Inflammatory macrophage (primary cell): ENCODE measurements around the gene ACTN4.

ENCODE experiments used
- DNase-seq, 2 donors: peaks; one replicate each; pipeline ENCODE4 v3.0.0-alpha.2; 2020 to 2022

Gene ACTN4

DNA sequence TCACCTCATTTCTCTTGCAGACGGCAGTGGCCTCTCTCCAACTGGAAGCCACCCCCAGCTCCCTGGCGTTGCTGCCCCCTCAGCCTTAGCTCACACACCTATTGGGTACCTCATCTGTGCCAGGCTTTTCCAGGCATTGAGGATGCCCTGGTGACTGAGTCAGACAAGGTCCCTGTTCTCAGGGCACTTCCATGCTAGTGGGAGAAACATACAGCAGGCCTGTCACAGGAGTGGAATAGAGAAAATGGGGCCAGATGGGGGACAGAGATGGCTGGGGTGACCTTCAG is 62.9 kb downstream of the ACTN4 start:
- no peak for DNase-seq

DNA sequence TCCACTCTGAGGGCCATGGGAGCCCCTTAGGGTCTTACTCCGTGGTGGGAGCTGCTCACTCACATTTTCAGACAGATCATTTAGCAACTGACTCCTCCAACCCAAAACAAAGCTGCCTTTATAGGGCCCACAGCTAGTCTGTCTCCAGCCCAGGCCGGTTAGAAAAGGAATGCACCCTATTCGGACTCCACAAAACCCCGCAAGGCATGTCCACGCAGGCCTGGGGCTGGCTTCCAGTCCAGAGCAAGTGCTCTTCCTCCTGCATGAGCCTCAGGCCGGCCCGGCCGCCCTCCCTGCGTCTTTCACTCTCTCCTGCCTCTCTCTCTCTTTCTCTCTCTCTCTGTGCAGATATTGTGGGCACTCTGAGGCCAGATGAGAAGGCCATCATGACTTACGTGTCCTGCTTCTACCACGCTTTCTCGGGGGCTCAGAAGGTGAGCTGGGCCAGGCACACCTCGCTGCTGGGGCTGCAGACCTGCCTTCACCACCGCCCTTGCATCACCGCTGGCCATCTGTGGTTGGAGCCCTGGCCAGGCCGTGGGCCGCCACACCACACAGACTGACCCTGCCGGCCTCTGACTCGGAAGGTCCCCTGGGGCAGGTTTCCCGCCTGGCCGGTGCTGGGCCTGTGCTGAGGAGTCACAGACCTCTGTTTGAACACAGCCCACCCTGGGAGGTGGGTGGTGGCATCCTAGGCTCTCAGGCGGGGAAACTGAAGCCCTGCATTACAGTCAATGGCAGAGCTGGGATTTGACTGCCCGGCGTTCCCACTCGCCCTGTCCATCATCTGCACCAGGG is 63.7 kb downstream of the ACTN4 start:
- no peak for DNase-seq

DNA sequence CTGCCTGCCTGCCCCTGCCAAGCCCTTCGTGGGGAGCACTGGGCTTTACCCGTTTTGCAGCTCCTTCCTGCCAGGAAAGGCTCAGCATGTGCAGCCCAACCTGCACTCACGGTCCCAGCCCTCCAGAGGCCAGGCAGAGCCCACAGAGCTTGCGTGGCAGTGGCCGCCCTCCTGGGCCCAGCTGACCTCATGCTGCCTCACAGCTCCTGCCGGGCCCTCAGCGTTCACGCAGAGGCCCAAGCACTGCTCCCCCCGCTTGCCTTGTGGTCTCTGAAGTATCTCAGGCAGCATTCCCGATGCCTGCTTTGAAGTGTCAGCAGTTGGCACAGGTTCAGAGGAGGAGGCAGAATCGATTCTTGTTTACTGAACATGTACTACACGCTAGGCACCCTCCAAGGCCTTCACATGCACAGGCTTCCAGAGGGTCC is 64.3 kb downstream of the ACTN4 start:
- no peak for DNase-seq

DNA sequence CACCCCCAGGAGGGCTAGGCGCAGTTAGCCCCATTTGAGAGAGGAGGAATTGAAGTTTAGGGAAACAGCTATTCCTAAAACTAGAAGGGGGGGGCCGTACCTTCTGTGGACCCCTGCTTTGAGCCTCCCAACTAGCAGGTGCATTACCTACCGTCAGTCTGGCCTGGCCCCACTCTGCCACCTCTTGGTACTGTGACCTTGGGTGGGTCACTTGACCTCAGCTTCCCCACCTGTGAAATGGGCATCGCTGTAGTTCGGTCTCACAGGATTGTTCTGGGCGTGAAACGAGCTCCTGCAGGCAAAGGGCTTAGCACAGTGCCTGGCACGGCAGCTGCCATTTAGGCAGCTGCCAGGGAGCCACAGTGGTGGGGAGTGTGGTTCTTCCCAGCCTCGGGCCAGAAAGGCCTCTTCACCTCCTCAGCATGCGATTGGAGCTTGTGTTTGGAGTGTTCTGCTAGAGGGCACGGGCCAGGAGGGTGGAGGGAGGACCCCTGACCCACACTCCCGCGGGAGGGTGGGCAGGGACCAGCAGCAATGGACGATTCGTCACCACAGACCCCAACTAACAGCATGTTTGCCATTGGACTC is 64.8 kb downstream of the ACTN4 start:
- DNase-seq: no peak

DNA sequence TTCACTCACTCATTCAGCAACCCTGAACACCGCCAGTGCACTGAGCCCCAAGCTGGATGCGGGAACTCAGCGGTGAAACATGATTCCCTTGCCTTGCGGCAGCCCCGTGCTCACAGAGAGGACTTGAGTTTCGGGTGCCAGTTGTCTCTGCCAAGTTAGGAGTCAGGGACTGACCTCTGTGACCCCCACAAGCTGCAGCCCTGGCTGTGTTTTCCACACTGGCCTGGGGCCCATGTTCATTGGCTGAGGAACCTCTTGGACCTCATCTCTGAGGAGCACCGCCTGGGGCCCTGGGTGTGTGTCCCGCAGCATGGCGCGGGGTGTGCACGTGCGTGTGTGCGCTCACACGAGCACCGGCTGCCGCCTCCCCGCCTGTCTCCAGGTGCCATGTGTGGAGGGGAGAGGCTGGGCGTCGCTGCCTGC is 65.8 kb downstream of the ACTN4 start:
- DNase-seq: no peak

DNA sequence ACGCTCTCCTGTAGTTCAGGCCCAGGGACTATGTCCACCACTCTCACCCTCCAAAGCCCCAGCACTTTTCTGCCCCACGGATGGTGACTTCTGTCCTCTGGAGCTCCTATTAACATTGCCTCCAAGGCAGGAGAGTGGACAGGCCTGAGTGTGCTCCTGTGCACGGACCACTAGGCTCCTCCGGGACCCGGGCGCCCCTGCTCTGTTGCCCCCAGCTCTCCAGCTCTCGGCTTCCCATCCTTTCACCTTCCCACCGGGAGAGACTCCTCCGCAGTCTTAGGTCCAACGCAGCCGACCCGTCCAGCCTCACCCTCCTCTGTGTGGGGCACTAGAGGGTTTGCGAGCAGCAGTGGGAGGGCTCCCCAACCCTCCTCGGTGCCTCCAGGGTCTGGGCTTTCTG is 66.4 kb downstream of the ACTN4 start:
- DNase-seq: no peak

DNA sequence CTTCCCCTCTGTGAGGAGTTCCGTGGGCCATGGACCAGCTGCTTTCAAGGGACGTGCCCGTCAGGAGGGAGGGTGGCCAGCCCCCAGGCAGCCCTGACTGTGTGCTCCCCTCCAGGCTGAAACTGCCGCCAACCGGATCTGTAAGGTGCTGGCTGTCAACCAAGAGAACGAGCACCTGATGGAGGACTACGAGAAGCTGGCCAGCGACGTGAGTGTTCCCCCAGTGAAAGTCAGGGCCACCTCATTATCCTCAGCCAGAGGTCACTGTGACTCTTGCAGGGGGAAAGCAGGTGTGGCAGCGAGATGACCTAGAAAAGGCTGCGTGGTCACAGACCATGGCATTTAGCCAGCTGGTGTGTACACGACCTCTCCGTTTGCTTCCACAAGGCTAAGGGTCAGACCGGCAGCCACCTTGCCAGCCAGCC is 66.9 kb downstream of the ACTN4 start:
- no peak for DNase-seq

DNA sequence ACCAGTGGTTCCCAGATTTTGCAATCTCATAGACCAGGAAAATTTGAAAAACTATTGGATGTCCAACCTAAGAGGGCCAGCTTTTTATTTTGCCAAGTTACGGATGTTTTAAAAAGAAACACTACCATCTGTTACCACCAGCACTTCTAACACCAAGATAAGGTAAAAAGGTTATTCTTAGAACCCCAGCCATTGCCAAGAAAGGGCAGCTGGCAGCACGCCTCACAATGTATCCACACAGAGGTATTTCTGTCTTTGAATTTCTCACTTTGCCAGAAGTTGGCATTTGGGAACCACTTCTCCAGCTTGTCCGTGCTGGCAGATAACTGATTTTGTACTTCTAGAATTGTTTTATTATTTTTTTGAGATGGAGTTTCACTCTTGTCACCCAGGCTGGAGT is 68.1 kb downstream of the ACTN4 start:
- DNase-seq: no peak

DNA sequence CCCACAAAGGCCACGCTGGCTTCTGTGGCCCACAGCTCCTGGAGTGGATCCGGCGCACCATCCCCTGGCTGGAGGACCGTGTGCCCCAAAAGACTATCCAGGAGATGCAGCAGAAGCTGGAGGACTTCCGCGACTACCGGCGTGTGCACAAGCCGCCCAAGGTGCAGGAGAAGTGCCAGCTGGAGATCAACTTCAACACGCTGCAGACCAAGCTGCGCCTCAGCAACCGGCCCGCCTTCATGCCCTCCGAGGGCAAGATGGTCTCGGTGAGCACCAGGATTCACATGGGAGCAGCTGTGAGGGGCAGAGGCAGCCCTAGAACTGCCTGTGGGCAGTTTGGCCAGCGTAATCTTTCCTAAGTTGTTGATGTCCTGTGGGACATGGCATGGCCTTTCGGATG is 69.6 kb downstream of the ACTN4 start:
- DNase-seq: no peak

DNA sequence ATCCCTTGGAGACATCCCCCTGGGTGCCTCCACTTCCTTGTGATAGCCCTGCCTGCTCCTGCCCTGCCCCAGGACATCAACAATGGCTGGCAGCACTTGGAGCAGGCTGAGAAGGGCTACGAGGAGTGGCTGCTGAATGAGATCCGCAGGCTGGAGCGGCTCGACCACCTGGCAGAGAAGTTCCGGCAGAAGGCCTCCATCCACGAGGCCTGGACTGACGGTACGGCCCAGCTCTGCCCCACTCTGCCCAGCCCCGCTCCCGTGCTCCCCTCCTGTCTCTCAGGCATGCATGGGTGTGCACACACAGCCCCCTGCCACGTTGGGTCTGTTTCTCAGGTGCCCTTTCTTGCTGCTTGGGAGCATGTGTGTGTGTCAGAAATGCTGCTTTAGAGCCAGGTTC is 70.4 kb downstream of the ACTN4 start:
- no peak for DNase-seq

DNA sequence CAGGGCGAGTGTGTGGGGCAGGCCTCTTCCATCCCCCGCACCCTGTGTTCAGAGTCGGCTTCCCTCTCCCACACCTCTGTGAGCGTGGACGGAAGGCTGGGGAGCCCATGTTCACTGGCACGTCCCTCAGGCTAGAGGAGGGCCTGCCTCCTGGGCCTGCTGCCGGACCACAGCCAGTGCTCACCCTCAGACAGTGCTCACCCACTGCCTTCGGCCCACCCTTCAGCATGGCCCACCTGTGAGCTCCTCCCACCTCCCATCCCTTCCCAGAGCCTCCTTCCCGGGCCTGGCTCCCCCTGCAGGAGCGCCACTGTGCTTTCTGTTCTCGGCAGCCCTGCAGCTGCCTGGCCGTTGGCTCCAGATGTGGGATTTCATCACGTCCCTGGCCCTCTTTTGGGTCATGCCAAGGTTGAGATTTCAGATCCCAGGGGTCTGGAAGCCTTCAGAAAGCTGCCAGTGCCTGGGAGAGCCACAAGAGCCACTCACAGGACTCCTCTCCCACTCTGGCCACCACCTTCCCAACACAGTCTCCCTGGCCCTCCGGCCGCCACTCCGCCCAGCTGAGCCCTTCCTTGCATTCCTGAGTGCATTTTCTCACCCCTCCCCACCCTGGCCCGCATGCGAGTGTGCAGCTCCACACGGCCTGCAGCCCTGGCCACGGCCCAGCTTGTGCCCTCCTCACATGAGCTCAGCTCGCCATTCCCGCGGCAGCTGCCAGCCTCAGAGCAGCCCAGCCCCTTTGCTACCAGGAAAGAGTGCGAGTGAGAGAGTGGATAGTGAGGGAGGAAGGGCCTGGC is 71.5 kb downstream of the ACTN4 start:
- DNase-seq: no peak

DNA sequence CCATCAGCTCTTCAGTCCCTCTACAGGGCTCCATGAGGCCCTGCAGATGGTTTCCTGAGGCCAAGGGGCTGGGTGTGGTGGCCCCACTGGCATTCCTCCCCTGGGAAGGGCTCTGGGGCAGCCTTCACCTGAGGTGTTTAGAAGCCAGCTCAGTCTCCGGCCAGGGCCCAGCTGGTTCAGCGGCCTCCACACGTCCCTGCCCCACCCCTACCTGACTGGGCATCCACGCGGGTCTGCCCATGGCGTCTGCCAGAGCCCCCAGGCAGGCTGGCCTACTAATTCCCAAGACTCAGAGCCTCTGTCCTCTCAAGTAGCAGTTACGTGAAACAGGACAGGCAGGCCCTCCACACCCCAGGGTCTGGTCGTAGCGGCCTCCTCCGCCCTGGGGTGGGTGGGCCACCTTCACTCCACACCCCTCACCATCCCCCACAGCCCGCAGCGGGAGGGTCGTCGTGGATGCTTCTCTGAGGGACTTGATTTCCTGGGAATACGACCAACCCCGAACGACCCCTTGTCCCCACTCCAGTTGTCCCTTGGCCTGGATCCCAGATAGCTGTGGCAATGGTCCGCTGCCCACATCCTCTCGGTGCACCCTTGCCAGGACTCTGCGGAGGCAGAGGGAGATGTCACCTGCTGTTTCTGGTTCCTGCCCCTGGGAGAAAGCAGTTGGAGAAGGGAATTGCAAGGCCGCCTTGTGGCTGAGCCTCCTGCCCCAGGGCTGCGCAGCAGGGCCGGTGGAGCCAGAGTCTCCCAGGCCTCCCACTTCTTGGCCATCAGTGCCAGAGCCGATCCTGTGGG is 72.5 kb downstream of the ACTN4 start:
- DNase-seq: no peak

DNA sequence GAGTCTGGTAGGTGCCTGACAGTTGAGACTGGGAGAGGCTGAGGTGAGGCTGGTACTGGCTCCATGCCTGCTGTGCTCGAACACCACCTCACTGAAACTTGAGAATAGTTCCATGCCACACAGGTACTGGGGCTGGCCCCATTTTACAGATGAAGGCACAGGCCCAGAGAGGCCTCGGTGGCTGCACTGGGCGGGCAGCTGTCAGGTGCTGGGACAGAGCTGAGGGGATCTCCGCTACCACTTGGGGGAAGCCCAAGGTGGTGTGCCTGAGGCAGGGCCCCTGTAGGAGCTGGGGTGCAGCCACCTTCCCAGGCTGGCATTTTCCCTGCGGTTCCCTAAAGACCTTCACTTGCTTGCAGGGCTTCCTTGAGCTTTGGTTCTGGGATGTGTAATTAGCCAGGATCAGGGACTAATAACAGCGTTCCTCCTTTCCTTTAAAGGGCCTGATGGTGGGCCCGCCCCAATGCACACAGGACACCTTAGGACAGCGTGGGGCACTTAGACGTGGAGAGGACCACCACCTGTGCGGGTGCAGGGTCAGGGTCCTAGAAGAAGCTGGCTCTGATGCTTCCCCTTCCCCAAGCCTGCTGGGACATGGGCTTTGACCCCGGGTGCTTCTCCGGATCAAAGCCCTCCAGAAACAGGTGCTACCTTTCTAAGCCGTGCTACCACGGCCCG is 73.2 kb downstream of the ACTN4 start:
- no peak for DNase-seq

DNA sequence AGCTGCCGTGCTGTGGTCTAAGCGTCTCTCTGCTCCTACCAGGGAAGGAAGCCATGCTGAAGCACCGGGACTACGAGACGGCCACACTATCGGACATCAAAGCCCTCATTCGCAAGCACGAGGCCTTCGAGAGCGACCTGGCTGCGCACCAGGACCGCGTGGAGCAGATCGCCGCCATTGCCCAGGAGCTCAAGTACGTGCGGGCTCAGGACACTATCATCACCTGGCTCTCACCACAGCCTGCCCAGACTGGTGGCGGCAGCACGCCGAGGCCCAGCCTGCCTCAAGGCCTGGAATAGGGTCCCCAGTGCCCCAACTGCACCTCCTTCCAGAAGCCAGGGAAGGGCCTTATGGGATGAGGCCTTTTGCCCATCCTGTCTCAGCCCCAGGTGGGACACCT is 74.0 kb downstream of the ACTN4 start:
- no peak for DNase-seq

DNA sequence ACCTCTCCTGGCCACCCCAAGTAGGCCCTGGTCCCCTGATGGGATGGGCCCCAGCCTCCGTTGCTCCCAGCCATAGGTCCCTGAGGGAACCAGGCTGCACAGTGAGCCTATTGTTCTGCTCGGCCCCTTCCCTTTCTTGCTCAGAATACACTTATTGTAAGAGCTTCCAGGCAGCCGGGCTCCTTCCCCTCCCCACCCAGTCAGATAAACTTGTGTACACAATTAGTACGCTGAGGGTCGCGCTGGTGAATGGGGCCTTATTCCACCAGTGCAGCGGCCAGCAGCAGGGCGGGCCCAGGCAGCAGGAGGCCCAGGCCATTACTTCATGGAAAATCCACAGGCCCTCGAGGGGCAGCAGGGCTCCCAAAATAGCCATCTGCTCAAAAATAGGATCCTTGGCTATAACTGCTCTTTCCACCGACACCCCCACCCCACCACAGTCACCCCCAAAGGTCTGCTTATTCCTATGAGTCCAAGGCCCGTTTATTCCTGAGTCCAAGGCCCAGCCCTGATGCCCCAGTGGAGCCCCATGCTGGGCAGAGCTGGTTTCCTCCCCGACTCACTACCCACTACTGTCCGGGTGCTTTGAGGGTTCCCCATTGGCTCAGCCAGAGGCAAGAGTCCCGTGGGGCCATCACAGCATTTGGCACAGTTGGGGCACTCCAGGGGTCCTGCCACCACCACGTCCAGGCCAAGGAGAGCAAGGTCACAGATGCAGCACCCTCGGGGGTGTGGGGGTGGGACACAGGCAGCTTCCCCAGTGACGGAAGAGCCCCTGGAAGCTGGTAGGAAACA is 74.7 kb downstream of the ACTN4 start:
- no peak for DNase-seq

DNA sequence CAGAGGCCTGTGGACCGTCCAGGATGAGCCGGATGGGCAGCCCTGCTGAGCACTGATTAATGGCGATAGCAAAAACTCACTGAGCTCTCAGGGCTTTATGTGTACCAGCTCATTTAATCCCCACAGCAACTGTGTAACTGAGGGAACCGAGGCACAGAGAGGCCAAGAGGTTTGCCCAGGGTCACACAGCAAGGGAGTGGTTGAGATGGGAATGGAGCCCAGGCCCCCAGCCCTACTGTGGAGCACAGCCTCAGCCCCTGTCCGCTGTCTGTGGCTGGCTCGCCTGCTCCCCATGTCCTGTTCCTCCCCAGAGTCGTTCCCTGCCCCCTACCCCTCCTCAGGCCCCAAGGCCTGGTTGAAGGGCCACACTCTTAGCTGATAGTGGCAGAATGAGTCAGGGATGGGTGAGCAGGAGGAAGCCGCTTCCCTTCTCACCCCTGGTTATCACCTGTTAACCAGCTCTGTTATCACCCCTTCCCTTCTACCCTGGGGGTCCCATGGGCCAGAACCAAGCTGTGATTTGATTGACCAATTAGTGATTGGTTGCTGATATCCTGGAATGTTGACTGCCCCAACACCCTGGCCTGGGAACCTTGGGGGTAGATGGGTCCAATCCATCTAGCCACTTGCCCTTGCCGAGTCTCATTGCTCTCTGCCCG is 75.6 kb downstream of the ACTN4 start:
- no peak for DNase-seq

DNA sequence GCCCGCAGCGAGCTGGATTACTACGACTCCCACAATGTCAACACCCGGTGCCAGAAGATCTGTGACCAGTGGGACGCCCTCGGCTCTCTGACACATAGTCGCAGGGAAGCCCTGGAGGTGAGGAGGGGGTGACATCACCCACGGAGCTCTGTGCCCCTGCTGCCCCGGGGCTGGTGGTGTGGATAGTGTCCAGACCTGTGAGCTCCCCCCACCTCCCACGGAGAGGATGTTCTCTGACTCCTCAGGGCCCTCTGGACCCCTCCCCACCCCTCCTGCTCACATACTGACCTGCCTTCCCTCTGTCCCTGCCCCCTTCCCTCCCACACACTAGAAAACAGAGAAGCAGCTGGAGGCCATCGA is 76.1 kb downstream of the ACTN4 start:
- no peak for DNase-seq

DNA sequence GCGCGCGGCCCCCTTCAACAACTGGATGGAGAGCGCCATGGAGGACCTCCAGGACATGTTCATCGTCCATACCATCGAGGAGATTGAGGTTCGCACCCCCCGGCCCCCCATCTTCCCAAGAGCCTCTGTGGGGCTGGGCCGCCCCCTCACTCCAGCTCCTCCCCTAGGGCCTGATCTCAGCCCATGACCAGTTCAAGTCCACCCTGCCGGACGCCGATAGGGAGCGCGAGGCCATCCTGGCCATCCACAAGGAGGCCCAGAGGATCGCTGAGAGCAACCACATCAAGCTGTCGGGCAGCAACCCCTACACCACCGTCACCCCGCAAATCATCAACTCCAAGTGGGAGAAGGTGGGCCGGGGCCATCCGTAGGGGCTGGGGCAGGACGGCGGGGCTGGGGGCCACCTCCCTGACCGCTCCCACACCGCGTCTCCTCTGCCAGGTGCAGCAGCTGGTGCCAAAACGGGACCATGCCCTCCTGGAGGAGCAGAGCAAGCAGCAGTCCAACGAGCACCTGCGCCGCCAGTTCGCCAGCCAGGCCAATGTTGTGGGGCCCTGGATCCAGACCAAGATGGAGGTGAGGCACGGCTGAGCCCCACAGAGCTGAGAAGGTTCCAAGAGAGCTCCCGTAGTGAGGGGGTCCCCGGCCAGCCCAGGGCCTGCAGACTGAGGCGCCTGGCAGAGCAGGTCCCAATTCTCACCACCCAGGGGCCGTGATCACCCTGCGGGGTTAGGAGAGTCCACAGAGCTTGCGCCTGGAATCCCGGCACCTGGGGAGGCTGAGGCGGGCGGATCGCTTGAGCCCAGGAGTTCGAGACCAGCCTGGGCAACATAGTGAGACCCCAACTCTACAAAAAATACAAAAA is 76.8 kb downstream of the ACTN4 start:
- DNase-seq: no peak

DNA sequence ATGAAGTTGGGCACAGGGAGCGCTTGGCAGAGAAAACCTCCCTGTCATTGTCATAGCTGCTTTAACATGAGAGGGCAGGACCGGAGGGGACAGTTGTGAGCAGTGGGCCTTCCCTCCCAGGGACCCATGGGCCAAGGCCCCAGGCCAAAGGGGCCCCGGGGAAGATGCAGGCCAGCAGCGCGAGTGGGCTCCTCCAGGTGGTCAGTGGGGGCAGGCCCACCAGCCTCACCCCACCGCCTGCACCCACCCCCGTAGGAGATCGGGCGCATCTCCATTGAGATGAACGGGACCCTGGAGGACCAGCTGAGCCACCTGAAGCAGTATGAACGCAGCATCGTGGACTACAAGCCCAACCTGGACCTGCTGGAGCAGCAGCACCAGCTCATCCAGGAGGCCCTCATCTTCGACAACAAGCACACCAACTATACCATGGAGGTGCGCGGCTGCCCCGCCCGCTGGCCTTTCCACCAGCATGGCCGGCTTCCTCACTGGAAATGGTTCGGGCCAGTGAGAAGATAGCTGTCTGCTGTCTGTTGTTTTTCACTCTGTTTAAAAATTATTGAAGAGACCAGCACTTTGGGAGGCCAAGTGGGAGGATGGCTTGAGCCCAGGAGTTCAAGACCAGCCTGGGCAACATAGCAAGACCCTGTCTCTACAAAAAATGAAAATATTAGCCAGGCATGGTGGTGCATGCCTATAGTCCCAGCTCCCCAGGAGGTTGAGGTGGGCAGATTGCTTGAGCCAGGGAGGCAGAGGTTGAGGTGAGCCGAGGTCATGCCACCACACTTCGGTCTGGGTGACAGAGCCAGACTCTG is 78.2 kb downstream of the ACTN4 start:
- DNase-seq: no peak
